ENCODE data around the gene LARGE1.

- TF ChIP-seq POLR2A (IDR thresholded peaks at IDR 0.05), result no peak
- no peak for TF ChIP-seq POLR2AphosphoS5 (IDR thresholded peaks at IDR 0.05; ENCODE audit: insufficient read depth in 1 of 2, low read depth in 1 of 2)
Measured at GRCh38 chr22:33537059-33537458, 383.2 kb downstream of the LARGE1 start.
